NCI-H2196 (cell line): ENCODE measurements around the gene ITPRIPL2.

ENCODE experiments used
- DNase-seq: peaks from one replicate; lab custom pipeline; 2025; ENCODE audit not compliant: unreplicated experiment; lab: John Stamatoyannopoulos, UW

The ITPRIPL2 gene

GRCh38 chr16:19113577-19114358 lies at the start of gene ITPRIPL2:
ITPRIPL2 (plus strand) TSS chr16:19113964; CDS start chr16:19114462, 498 bp downstream.
- DNase-seq = peak; percentile 79

GRCh38 chr16:19066988-19067348 lies 46.8 kb upstream of the ITPRIPL2 start:
- DNase-seq = no peak

GRCh38 chr16:19067349-19068236 lies 46.2 kb upstream of the ITPRIPL2 start, which contains the start of gene COQ7:
COQ7 (plus strand) TSS chr16:19067614; CDS start chr16:19067665, 51 bp downstream.
- peak; percentile 99 for DNase-seq

- no peak for DNase-seq
These were observed 45.4 kb upstream of the ITPRIPL2 start for GRCh38 chr16:19068237-19068815.

- peak; percentile 39 for DNase-seq
These were observed 41.7 kb upstream of the ITPRIPL2 start for GRCh38 chr16:19071811-19072777.

GRCh38 chr16:19073344-19073743 lies 40.4 kb upstream of the ITPRIPL2 start:
- DNase-seq = no peak

GRCh38 chr16:19073863-19074262 lies 39.9 kb upstream of the ITPRIPL2 start:
- DNase-seq = no peak

- DNase-seq = no peak
These were observed 38.3 kb upstream of the ITPRIPL2 start for GRCh38 chr16:19075511-19075910.

- DNase-seq = no peak
These were observed 35.9 kb upstream of the ITPRIPL2 start for GRCh38 chr16:19077879-19078278.

- DNase-seq = no peak
These were observed 30.1 kb upstream of the ITPRIPL2 start for GRCh38 chr16:19083670-19084069.

- DNase-seq = no peak
These were observed 29.6 kb upstream of the ITPRIPL2 start for GRCh38 chr16:19084139-19084538.

GRCh38 chr16:19084879-19085278 lies 28.9 kb upstream of the ITPRIPL2 start:
- no peak for DNase-seq

GRCh38 chr16:19085679-19086200 lies 28.0 kb upstream of the ITPRIPL2 start:
- DNase-seq = peak; percentile 52

- DNase-seq = peak; percentile 96
These were observed 27.2 kb upstream of the ITPRIPL2 start for GRCh38 chr16:19086322-19087199.

- no peak for DNase-seq
These were observed 25.3 kb upstream of the ITPRIPL2 start for GRCh38 chr16:19088341-19088916.

GRCh38 chr16:19089410-19089955 lies 24.3 kb upstream of the ITPRIPL2 start:
- DNase-seq = no peak

GRCh38 chr16:19090916-19091315 lies 22.8 kb upstream of the ITPRIPL2 start:
- DNase-seq = no peak

- DNase-seq = no peak
These were observed 20.9 kb upstream of the ITPRIPL2 start for GRCh38 chr16:19092653-19093410.
